Thyroid gland (tissue), 4 donors: ENCODE measurements around the gene CACNB4. TPM values are rescaled to one million over a fixed set of nuclear protein-coding genes. Genes with fewer than 3 reads are reported as not detected.

Source experiments
- DNase-seq, 2 donors: peaks; one replicate each; pipeline ENCODE4 v3.0.0-alpha.2; 2019
- H3K27ac ChIP-seq, 3 donors: fragments of 200-600 bp; sonication (generic); 1 replicate in 2 of 3; 2 replicates in 1 of 3; pipeline ENCODE4 v1.5.1; 2016 to 2019; ENCODE audit warnings: mild to moderate bottlenecking in 1 of 3, moderate library complexity in 1 of 3
- H3K27me3 ChIP-seq: fragments of 200-600 bp; sonication (generic); one replicate; pipeline ENCODE4 v1.5.1; 2019
- H3K36me3 ChIP-seq, 2 donors: fragments of 200-600 bp; sonication (generic); one replicate each; pipeline ENCODE4 v1.5.1; 2016 to 2019
- H3K4me1 ChIP-seq, 2 donors: fragments of 200-600 bp; sonication (generic); one replicate each; pipeline ENCODE4 v1.5.1; 2017 to 2019
- H3K4me3 ChIP-seq, 3 donors: fragments of 200-600 bp; sonication (generic); replicated peaks in 1 of 3; 1 replicate in 2 of 3; 2 replicates in 1 of 3; pipeline ENCODE4 v1.5.1; 2016; ENCODE audit warnings: mild to moderate bottlenecking in 1 of 3
- H3K9me3 ChIP-seq: fragments of 200-600 bp; sonication (generic); one replicate; pipeline ENCODE4 v1.5.1; 2017
- CTCF ChIP-seq, 6 experiments: fragments of 200-600 bp in 3 of 6; fragments of 450-650 bp in 3 of 6; sonication (generic) in 3 of 6; IDR thresholded peaks; one replicate each; pipeline ENCODE4 v1.5.1; 2016 to 2019; ENCODE audit warnings: antibody characterized with exemption in 6 of 6, mild to moderate bottlenecking in 2 of 6, inconsistent platforms in 1 of 6, moderate library complexity in 1 of 6
- POLR2A ChIP-seq, 2 donors: fragments of 450-650 bp; IDR thresholded peaks; one replicate each; pipeline ENCODE4 v1.6.1; 2017; ENCODE audit warnings: antibody characterized with exemption in 2 of 2, mild to moderate bottlenecking in 2 of 2, moderate library complexity in 1 of 2
- WGBS, 2 donors: methylation state at CpG; one replicate each; pipeline ENCODE4 v1.1.5; 2017; 5-methylcytosine and 5-hydroxymethylcytosine counted together
- intact Hi-C: fragments of 100-400 bp; cut with DNase I; formaldehyde crosslinking; loops from one replicate; pipeline ENCODE4 v1.15.1; 2023
- total RNA-seq, 4 donors: library from RNA; depleted of rRNA; stranded (reverse); fragments of >200 nt; gene quantifications; one replicate each; pipeline ENCODE4 v1.2.3, GENCODE V29; 2016

CACNB4 gene
- total RNA-seq, 4 donors from 2014 or later = 3.0 to 3.6 (median 3.2) TPM

GRCh38 chr2:151819920-151820319 is 278.9 kb downstream of the CACNB4 start:
- DNase-seq = no peak
- Histone ChIP-seq H3K27me3 (no peaks in the 10 kb centered on the region), H3K4me3 (no peak overlapping the region), H3K9me3 (no peaks in the 10 kb centered on the region), H3K36me3 (no peaks in the 10 kb centered on the region), H3K4me1 (peaks cover 0 to 9% of the 10 kb centered on the region in 2 donors), H3K27ac (no peak overlapping the region)
- no peak for TF ChIP-seq CTCF (IDR thresholded peaks at IDR 0.05)
- TF ChIP-seq POLR2A (IDR thresholded peaks at IDR 0.05) = no peak
- intact Hi-C loops = no loop called here
- 95 to 96% methylated on average over 2 of the region's 2 CpGs for WGBS, 2 donors

- H3K4me1 ChIP-seq = no peaks in the 10 kb centered on the region
- H3K4me3 ChIP-seq = no peak overlapping the region
- H3K9me3 ChIP-seq = no peaks in the 10 kb centered on the region
- 95 to 100% methylated on average over 3 of the region's 3 CpGs for WGBS, 2 donors
- no peak for TF ChIP-seq CTCF (IDR thresholded peaks at IDR 0.05)
- no peak for TF ChIP-seq POLR2A (IDR thresholded peaks at IDR 0.05)
- H3K27me3 ChIP-seq = no peaks in the 10 kb centered on the region
- intact Hi-C loops = no loop called here
- no peak for DNase-seq
- H3K27ac ChIP-seq = no peak overlapping the region
- H3K36me3 ChIP-seq = peaks cover 0 to 3% of the 10 kb centered on the region in 2 donors
Observed at GRCh38 chr2:151817929-151818328, 280.9 kb downstream of the CACNB4 start.

GRCh38 chr2:151816843-151817242 is 282.0 kb downstream of the CACNB4 start:
- Histone ChIP-seq H3K27me3 (no peaks in the 10 kb centered on the region), H3K4me3 (no peak overlapping the region), H3K4me1 (no peaks in the 10 kb centered on the region), H3K36me3 (peaks cover 0 to 13% of the 10 kb centered on the region in 2 donors), H3K27ac (no peak overlapping the region), H3K9me3 (no peaks in the 10 kb centered on the region)
- intact Hi-C loops = no loop called here
- WGBS, 2 donors = 90 to 93% methylated on average over 2 of the region's 2 CpGs
- DNase-seq = no peak
- TF ChIP-seq CTCF (IDR thresholded peaks at IDR 0.05) (no peak), POLR2A (IDR thresholded peaks at IDR 0.05) (no peak)

- Histone ChIP-seq H3K4me3 (no peak overlapping the region), H3K27me3 (no peaks in the 10 kb centered on the region), H3K27ac (no peak overlapping the region), H3K9me3 (no peaks in the 10 kb centered on the region), H3K4me1 (no peaks in the 10 kb centered on the region), H3K36me3 (peaks cover 0 to 17% of the 10 kb centered on the region in 2 donors)
- DNase-seq = no peak
- intact Hi-C loops = no loop called here
- TF ChIP-seq CTCF (IDR thresholded peaks at IDR 0.05) (no peak), POLR2A (IDR thresholded peaks at IDR 0.05) (no peak)
- WGBS, 2 donors = 92 to 97% methylated on average over 9 of the region's 9 CpGs
Observed at GRCh38 chr2:151815821-151816489, 282.9 kb downstream of the CACNB4 start.

- Histone ChIP-seq H3K27me3 (no peaks in the 10 kb centered on the region), H3K27ac (no peak overlapping the region), H3K9me3 (no peaks in the 10 kb centered on the region), H3K4me3 (no peak overlapping the region), H3K36me3 (peaks cover 12 to 23% of the 10 kb centered on the region in 2 donors), H3K4me1 (no peaks in the 10 kb centered on the region)
- no peak for TF ChIP-seq CTCF (IDR thresholded peaks at IDR 0.05)
- TF ChIP-seq POLR2A (IDR thresholded peaks at IDR 0.05) = no peak
- WGBS, 2 donors = 70 to 76% methylated on average over 1 of the region's 1 CpG
- intact Hi-C loops = no loop called here
- DNase-seq = no peak
Observed at GRCh38 chr2:151810489-151810888, 288.4 kb downstream of the CACNB4 start.
